GM18868 (cell line): Measurements from ENCODE around the gene PPY.
"Not testable (repeated sequence)": the region's sequence is repeated elsewhere in the genome, so short reads cannot be mapped to it uniquely, and the experiment has no call there.

ENCODE experiments used
- ATAC-seq: cut with Tn5 transposase; IDR thresholded peaks from one replicate; pipeline ENCODE4 v1.9.1; 2021; ENCODE audit warnings: mild to moderate bottlenecking, moderate library complexity; ENCODE audit not compliant: unreplicated experiment

The PPY gene

GRCh38 chr17:43932923-43933322 is 9.4 kb downstream of the PPY start:
- ATAC-seq: no peak

GRCh38 chr17:43932357-43932756 is 9.9 kb downstream of the PPY start:
- no peak for ATAC-seq

GRCh38 chr17:43931062-43931571 is 11.2 kb downstream of the PPY start:
- no peak for ATAC-seq

- no peak for ATAC-seq
Observed at GRCh38 chr17:43928609-43929008, 13.7 kb downstream of the PPY start.

GRCh38 chr17:43927929-43928328 is 14.3 kb downstream of the PPY start:
- ATAC-seq: not testable (repeated sequence)

- no peak for ATAC-seq
Observed at GRCh38 chr17:43927060-43927864, 15.0 kb downstream of the PPY start.

- no peak for ATAC-seq
Observed at GRCh38 chr17:43924558-43924957, 17.7 kb downstream of the PPY start.

- ATAC-seq: no peak
Observed at GRCh38 chr17:43920500-43921095, 21.7 kb downstream of the PPY start.

GRCh38 chr17:43918026-43918389 is 24.3 kb downstream of the PPY start:
- ATAC-seq: no peak

- ATAC-seq: peak; percentile 57
Observed at GRCh38 chr17:43917348-43918025, 24.8 kb downstream of the PPY start.

GRCh38 chr17:43917016-43917347 is 25.3 kb downstream of the PPY start:
- ATAC-seq: peak; percentile 10

GRCh38 chr17:43916385-43916784 is 25.9 kb downstream of the PPY start:
- ATAC-seq: no peak

GRCh38 chr17:43915559-43915958 is 26.7 kb downstream of the PPY start:
- ATAC-seq: no peak

- ATAC-seq: no peak
Observed at GRCh38 chr17:43914451-43914850, 27.8 kb downstream of the PPY start.

GRCh38 chr17:43913584-43913983 is 28.7 kb downstream of the PPY start:
- ATAC-seq: no peak

GRCh38 chr17:43912635-43913304 is 29.5 kb downstream of the PPY start:
- no peak for ATAC-seq

GRCh38 chr17:43911904-43912303 is 30.4 kb downstream of the PPY start:
- no peak for ATAC-seq

- ATAC-seq: no peak
Observed at GRCh38 chr17:43909537-43910231, 32.6 kb downstream of the PPY start.

GRCh38 chr17:43907998-43908721 is 34.1 kb downstream of the PPY start:
- no peak for ATAC-seq

- no peak for ATAC-seq
Observed at GRCh38 chr17:43907425-43907981, 34.8 kb downstream of the PPY start, which contains the start of gene MPP2. Gene MPP2, minus strand, starts transcription at chr17:43907536. Its CDS starts 3,076 bp downstream, at chr17:43904460.
